Sigmoid colon (tissue), 4 donors: ENCODE measurements around the gene BMPER.

Experiments used
- CTCF ChIP-seq, 4 experiments: fragments of 450-650 bp in 3 of 4; fragments of 200-600 bp in 1 of 4; IDR thresholded peaks; one replicate each; pipeline ENCODE4 v1.5.1; 2016 to 2019; ENCODE audit warnings: antibody characterized with exemption in 4 of 4, mild to moderate bottlenecking in 3 of 4, moderate library complexity in 2 of 4
- EP300 ChIP-seq, 4 donors: sonication (generic); formaldehyde crosslinking; IDR thresholded peaks; one replicate each; pipeline ENCODE4 v1.6.1; 2017; ENCODE audit warnings: antibody characterized with exemption in 4 of 4
- POLR2A ChIP-seq, 2 donors: fragments of 450-650 bp; IDR thresholded peaks; one replicate each; pipeline ENCODE4 v1.6.1; 2016; ENCODE audit warnings: antibody characterized with exemption in 2 of 2, mild to moderate bottlenecking in 2 of 2, moderate library complexity in 2 of 2
- POLR2AphosphoS5 ChIP-seq, 4 donors: sonication (generic); formaldehyde crosslinking; IDR thresholded peaks; one replicate each; pipeline ENCODE4 v1.6.1; 2017; ENCODE audit warnings: antibody characterized with exemption in 4 of 4

- TF ChIP-seq POLR2A (IDR thresholded peaks at IDR 0.05) (no peak), CTCF (IDR thresholded peaks at IDR 0.05) (no peak), EP300 (IDR thresholded peaks at IDR 0.05) (no peak), POLR2AphosphoS5 (IDR thresholded peaks at IDR 0.05) (no peak)
These were observed 504 bp upstream of the BMPER start for GRCh38 chr7:33904681-33905388.
